Suppressor macrophage treated with lipopolysaccharide for 1 hour (primary cell): ENCODE measurements around the gene BAZ2B.
"Not testable (repeated sequence)": the region's sequence is repeated elsewhere in the genome, so short reads cannot be mapped to it uniquely, and the experiment has no call there.

Experiments
- DNase-seq, 3 donors: peaks; one replicate each; pipeline ENCODE4 v3.0.0-alpha.2; 2020 to 2022

The BAZ2B gene

DNA sequence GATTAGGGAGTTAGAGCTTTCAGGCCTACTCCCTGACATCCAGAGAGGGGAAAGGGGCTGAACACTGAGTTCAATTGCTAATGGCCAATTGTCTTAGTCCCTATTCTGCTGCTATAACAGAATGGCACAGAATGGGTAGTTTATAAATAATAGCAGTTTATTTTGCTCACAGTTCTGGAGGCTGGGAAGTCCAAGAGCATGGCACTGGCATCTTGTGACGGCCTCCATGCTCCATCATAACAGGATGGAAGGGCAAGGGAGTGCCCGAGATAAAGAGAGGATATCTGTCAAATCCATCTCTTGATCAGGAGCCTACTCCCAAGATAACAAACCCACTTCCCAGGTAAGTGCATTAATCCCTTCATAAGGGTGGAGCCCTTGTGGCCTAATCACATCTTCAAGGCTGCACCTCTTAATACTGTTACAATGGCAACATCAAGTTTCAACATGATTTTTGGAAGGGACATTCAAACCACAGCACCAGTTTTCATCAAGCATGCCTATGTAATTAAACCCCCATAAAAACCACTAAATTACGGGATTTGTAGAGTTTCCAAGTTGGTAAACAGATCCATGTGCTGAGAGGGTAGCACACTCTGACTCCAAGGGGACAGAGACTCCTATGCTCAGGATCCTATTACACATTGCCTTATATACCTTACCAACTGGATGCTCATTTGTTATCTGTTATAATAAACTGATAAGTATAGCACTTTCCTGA lies 44.6 kb downstream of the BAZ2B start:
- DNase-seq, result no peak

DNA sequence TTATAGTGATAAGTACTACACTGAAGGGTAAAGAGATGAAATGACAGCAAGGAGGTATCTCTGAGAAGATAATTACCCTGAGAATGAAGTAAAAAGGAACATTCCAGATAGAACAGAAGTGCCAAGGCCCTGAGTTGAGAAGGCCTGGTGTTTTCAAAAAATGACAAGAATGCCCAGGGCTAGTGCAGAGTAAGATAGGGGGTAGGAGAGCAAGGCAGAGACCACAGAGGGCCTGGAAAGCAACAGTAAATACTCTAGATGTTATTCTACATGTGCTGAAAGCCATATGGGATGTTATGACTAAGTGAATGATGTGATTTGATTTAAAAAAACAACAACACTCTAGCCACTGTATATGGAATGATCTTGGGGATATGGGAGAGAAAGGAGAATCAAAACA lies 52.3 kb downstream of the BAZ2B start:
- no peak for DNase-seq

DNA sequence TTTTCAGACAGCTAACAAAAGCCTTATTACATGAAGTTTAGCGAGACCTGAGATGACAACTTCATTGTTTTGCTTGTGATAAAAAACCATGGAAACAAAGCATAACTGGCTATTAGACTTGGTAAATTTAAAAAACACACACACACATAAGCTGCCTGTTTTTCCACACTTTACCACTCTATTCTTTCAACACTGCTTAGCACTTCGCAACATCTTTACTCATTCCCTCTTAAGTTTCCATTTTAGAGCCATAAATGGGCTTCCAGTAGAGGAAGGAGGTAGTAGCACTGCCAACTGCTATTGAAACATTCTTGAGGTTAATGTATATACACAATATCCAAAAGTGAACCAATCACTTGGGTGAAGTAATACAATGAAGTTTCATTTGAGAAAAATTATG lies 54.1 kb downstream of the BAZ2B start:
- peak; percentile 42 to 74 (median 67) for DNase-seq

DNA sequence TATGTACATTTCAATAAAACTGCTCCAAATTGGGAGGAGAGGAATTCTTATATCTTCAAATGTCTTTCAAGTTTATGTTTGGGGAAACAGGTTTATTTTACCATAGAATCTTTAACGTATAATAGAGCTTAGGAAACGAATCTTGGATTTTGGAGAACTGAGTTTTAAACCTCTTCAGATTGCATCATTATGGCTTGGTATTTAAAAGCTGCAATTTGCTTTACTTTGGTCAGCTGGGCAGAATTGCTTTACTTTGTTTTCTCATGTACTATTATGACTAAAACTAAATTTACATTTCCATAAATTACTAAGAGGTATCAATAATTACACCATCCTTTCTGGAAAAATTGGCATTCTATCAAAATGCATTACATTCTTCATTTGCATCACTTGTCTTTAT lies 54.6 kb downstream of the BAZ2B start:
- DNase-seq, result peak; percentile 13 to 44 (median 32)

DNA sequence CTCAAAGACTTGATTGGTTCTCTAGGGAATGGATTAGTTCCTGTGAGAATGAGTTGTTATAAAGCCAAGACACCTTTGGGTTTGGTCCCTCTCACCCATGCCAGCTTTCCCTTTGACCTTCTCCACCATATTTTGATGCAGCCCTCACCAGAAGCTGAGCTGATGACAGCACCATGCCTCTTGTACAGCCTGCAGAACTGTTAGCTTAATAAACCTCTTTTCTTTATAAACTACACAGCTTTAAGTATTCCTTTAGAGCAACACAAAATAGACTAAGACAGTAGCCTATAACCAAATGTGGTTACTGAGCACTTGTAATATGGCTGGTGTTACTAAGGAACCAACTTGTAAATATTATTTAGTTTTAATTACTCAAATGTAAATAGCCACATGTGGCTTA lies 55.1 kb downstream of the BAZ2B start:
- DNase-seq, result no peak

DNA sequence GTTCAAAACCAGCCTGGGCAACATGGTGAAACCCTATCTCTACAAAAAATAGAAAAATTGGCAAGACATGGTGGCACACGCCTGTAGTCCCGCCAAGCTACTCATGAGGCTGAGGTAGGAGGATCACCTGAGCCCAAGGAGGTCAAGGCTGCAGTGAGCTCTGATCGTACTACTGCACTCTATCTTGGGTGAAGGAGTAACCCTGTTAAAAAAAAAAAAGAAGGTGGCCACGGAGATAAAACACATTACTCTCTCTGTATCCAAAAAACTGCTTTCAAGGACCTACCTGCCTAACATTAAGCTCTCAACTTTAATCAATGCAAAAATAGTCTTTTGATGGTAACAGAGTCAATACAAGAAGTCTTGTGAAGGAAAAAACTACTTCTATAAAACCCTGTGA lies 57.3 kb downstream of the BAZ2B start:
- DNase-seq, result no peak

DNA sequence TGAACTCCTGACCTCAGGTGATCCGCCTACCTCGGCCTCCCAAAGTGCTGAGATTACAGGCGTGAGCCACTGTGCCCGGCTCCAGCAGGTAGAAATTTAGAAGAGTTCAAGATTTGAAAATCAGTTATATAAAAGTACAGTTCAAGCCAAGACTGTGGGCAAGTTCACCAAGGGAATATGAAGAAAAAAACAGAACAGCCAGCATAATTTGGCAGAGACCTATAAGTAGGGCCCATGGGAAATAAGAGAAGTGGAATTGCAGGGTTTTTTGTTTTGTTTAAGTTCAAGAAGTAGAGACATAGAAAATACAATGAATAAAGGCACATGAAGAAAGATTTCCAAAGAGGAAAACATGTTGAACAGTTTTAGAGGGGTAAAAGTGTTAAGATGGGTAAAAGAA lies 57.9 kb downstream of the BAZ2B start:
- DNase-seq, result no peak

DNA sequence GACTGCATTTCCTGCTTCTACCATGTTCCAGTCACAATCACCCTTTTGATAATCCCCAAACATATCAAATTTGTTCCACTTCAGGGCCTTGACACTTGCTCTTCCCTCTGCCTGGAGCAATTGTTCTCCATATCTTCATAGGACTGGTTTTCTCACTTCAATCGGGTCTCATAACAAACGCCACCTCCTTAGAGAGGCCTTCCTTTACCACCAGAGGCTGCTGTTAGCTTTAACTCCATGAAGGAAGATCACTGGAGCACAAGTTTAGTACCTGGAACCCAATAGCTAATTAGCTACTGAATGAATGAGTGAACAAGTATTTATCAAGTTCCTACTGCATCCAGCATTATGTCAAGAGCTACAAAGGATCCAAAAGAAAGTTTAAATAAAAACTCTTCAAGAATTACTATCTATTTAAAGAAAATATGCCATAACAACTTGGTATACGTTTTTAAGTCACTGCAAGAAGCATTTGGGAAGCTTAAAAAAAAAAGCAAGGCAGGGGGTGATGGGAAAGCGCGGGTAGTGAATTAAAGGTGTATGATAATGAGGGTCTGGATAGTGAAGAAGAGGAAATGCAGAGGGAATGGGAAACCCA lies 58.8 kb downstream of the BAZ2B start:
- peak; percentile 40 to 45 (median 43) for DNase-seq

DNA sequence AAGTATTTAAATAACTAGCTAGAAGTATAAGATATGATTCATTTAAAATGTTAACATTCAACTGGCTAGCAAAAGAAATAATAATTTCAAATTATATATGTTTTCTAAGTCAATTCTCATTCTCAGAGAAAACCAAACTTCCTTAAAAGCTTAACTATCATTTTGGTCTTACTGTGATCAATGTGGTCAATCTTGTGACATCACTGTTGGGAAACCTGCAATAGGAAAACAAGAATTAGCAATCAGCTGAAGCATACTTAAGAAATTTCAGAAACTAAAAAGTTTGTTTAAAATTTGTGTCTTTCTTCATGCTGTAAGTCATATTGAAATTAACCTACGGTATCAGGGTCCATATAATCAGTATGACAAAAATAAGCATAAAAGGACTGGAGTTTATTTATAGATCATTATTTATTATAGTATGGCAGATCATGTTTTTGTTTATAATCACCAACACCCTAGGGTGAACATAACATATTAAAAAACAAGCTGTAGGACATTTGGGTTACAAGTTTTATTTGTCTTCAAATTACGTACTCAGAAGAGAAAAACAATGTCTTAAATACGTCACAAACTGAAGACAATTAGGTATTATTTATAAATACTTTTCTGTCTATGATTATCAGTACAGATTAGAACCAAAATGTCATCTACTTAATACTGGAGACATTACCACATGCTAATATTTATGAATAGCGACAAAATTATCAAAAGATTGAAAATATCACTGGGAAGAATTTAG lies 60.5 kb downstream of the BAZ2B start:
- DNase-seq, result peak; percentile 67 to 92 (median 91)

DNA sequence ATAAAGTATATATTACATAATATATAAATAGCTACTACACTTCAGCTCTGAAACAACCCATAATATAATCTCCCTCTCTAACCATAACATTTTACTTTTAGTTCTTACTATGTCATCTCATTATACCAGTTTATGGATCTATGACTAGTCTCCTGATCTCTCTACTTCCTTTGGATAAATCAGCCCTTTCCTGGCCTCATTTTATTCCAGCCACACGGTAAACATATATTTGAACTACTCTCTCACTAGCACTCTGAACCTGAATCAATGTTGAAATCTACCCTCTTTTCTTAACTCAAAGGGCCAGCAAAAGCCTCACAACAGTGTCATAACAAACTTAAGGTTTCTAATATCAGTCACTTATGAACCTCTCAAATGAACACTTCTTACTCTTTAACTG lies 62.6 kb downstream of the BAZ2B start:
- DNase-seq, result no peak

DNA sequence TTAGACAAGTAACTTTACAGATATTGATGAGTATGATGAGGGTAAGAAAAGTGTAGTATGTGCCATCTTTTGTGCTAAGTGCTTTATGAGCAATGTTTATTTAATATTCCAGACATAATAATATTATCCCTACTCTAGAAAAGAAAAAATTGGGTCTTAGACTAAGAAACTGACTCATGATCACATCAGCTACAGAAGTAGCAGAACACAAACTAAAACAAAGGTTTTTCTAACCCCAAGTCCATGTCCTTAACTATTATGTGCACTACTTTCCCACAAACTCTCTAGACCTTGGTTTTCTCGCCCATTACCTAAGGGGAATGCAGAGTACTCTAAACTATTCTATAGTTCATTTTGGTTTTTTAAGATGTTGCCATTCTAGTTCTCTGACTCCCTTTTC lies 64.5 kb downstream of the BAZ2B start:
- DNase-seq, result peak in 1 of 3 donors; percentile 7

DNA sequence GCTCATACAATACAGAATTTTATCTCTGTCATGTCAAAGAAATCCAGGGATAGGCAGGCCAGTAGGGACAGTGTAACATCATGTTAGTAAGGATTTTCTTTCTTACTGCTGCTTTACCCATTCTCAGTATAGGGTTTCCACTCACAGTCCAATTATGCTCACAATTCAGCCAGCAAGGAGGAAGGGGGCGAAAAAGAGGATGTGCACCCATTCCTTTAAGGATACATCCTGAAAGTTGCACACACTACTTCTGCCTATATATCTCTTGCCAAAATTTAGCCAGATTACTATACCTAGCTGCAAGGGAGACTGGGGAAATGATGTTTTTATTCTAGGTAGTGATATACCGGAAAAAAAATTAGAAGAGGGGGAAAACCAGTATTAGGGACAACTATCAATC lies 66.1 kb downstream of the BAZ2B start:
- DNase-seq, result peak; percentile 13 to 27 (median 22)

DNA sequence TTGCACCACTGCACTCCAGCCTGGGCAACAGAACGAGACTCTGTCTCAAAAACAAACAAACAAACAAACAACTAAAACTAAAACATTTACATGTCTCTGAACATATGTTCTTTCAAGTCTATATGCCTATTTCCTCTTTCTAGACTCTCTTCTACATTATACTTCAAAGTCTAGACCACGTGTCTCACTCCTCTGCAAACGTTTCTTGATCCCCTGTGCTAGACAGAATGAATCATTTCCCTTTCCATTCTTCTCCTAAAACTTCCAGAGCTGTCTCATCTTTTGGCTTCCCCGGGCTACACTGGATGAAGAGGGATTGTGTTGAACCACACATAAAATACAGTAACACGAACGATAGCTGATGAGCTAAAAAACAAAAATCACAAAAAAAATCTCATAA lies 67.1 kb downstream of the BAZ2B start:
- peak; percentile 60 to 81 (median 77) for DNase-seq

DNA sequence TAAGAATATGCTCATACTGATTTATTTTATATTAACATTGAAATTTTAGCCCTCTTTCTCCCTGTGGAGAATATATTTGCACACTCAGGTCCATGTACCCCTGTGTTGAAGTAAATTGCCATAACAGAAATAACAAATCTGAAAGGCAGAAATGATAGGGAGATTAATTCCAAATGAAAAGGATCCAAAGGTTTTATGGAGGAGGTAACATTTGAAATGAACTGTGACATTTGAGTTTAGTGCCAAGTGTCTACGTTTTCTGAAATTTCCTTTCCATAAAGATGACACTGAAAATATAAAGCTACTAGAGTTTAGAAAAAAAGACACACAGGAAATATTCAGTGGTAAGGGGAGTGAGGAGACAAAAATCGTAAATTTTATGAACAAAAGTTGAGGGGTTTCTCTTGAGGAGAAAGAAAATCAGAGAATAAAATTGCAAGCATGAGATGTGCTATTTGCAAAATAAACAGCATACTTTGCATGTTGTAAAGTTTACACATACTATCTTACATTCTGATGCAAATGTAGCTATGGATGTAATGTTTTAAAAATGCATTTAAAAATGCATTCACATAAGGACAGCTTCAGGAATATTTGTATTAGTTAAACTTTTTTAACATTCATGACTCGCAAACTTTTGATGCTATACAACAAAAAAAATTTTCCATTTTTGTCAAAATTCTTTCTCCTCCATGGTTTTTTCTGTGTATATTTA lies 69.5 kb downstream of the BAZ2B start:
- no peak for DNase-seq

DNA sequence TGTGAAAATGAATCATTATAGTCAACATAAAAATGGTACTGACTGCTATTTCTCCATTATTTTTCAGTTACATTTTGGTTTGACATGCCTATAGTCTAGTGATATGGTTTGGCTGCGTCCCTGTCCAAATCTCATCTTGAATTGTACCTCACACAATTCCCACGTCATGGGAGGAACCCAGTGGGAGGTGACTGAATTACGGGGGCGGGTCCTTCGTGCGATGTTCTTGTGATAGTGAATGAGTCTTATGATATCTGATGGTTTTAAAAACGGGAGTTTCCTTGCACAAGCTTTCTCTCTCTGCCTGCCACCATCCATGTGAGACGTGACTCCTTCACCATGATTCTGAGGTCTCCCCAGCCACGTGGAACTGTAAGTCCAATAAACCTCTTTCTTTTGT lies 70.3 kb downstream of the BAZ2B start:
- no peak for DNase-seq

DNA sequence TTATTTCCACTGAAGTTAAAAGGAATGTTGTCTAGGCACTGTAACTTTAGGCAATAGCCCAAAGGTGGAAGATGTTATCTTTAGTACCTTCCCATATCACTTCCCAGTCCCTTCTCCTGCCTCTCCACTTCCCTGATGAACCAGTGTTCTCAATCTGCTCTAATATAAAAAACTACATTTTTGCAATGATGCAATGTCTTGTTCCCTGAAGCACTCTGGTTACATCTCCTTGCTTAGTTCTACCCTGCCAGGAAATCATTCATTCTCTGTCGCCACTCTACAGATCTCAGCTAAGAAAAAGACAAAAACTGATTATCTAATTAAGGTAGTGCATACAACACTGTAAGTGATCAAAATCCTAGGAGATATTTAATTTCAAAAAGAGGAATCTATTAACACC lies 71.3 kb downstream of the BAZ2B start:
- DNase-seq, result no peak

DNA sequence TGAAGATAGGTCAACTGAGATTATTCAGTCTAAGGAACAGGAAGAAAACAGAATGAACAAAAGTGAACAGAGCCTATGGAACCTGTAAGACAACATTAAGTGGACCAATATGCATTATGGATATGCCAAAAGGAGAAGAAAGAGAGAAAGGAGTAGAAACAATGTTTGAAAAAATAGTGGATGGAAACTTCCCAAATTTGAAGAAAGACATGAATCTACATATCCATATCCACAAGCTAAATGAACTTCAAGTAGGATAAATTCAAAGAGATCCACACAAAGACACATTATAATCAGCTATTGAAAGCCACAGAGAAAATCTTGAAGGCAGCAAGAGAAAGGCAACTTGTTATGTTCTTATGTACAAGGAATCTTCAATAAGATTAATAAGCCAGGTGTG lies 74.2 kb downstream of the BAZ2B start:
- DNase-seq, result no peak

DNA sequence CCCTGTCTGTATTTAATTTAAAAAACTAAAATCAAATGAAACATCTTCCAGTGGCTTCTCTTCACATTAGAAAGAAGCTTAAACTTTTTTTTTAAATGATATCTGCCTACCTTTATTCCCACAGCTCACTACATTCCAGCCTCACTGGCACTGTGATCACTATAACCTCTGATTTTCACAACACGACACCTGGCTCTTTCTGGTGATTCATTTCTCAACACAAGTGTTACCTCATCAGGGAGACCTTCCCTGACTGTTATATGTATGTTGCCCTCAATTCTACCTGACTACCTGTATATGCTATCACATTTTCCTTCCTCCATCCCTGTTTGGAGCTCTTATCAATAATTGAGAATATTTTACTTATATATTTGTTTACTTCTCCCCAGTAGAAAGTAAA lies 76.6 kb downstream of the BAZ2B start:
- DNase-seq, result no peak

DNA sequence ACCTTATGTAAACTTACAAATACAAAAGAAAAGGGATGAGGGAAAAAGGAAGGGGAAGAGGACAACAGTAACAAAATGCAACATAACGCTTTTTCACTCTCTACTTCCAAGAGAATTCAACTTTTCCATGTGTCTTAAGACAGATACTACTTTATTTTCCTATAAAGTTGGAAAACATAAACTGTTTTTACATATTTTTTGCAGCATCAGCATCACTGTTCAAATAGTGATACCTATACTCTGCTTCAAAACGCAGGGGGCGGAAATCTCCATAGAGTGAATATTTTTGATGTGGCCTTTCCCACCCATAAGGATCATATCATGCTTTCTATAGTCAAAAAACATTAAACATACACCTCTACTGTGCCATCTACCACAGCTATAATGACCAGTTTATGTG lies 77.5 kb downstream of the BAZ2B start:
- no peak for DNase-seq

DNA sequence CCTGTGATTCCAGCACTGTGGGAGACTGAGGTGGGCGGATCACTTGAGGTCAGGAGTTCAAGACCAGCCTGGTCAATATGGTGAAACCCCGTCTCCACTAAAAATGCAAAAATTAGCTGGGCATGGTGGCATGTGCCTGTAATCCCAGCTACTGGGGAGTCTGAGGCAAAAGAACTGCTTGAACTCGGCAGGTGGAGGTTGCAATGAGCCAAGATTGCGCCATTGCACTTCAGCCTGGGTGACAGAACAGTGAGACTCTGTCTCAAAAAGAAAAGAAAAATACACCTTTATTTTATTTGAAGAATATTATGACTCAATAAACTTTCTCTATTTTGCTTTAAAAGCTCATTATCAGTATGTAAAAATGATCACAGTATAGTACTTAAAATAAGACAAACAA lies 81.1 kb downstream of the BAZ2B start:
- DNase-seq, result not testable (repeated sequence)

DNA sequence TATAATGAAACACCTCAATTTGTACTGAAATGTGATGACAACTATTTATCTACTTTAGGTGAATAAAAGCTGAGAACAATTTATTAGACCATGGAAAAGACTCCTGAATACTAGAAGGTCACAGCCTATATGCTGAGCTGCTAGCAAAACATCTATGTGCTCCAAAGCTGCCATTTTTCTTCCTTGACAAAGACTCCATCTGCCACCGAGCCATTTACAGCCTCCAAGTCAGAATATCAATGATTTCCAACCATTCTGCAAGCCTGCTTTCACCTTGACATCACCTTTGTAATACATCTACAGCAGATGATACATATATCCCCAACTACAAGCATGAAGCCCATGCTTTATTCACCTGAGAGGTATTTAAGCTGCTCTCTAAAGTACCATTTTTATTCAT lies 84.9 kb downstream of the BAZ2B start:
- DNase-seq, result no peak

DNA sequence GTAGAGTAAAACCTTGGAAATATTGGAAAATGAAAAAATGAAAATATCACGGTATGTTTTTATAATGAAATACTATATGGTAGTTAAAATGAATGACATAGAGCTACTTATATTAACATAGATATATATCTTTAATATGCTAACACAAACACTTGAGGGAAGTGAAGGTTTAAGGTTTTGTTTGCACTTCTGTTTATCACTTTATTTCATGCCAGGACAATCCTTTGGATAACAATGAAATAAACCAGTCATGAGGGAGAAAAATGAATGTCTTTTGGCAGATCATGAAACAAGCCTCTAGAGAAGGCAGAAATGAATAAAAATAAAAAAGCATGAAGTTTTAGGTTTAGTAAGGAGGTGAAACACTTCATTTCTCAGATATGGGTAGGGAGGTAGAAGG lies 89.9 kb downstream of the BAZ2B start:
- DNase-seq, result no peak

DNA sequence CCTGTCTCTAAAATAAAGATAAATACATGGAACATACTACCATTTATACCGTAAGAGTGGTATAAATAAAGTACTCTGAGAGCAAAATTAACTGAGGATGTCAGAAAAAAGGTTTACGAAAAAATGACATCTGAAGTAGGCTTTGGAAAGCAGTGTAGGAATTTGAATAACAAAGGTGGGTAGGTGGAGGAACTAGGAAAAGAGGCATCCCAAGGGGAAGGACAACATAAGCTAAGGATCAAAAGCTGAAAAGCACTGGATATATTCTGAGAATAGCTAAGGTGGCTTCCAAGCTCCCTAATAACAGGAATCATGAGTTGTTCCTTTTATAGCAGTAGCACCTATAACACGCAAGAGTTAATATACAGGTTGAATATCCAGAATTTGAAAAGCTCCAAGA lies 91.3 kb downstream of the BAZ2B start:
- DNase-seq, result no peak

DNA sequence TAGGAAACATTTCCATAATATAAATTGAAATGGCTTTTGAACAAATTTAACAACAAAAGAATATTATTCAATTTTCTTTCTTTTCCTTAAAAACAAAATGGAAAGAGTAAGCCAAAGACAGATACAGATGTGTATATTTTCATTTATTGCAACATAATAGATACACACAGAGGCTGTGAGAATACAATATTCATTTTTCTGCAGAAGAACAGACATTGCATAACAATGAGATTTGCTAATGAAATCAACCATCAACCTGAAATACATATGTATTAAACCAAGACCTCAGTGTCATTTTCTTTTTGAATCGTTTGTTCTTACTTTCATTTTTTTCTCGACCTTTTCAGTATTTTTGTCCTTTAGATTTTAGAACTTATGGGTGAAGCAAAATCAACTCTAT lies 95.1 kb downstream of the BAZ2B start:
- no peak for DNase-seq
